Measurements from ENCODE around the gene TCEA2. TPM values are rescaled to one million over a fixed set of nuclear protein-coding genes. Genes with fewer than 3 reads are reported as not detected.
A peak's percentile ranks its signal among the peaks of the same experiment; 100 is the strongest.

The TCEA2 gene
- total RNA-seq, 1 donor from 2014 or later, result 23.2 TPM

GRCh38 chr20:64100946-64101688, 38.1 kb downstream of the TCEA2 start:
- H3K27me3 ChIP-seq, result peaks cover 45% of the 10 kb centered on the region
- no peak for TF ChIP-seq EZH2phosphoT487 (IDR thresholded peaks at IDR 0.05)
- TF ChIP-seq CTCF (IDR thresholded peaks at IDR 0.05), result no peak
- no peak for TF ChIP-seq EZH2 (IDR thresholded peaks at IDR 0.05)
- no peak overlapping the region for H3K27ac Mint-ChIP-seq
- H3K9me3 ChIP-seq (ENCODE audit: low read depth), result no peaks in the 10 kb centered on the region
- H3K4me3 Mint-ChIP-seq, result peak overlapping the region; percentile 76
- peaks cover 3% of the 10 kb centered on the region for H3K9me3 Mint-ChIP-seq
- no peak overlapping the region for H2AFZ ChIP-seq (replicated peaks)
- peaks cover 9% of the 10 kb centered on the region for H4K20me1 ChIP-seq (ENCODE audit: low read depth)
- H3K27me3 Mint-ChIP-seq (ENCODE audit: insufficient read depth, low read depth), result peaks cover 26% of the 10 kb centered on the region
- no peak overlapping the region for H3K9ac ChIP-seq
- no peaks in the 10 kb centered on the region for H3K36me3 ChIP-seq
- no peaks in the 10 kb centered on the region for H3F3A ChIP-seq (ENCODE audit: low read depth)
- H3K27ac ChIP-seq, result no peak overlapping the region
- H3K4me3 ChIP-seq, result no peak overlapping the region
- peaks cover 4% of the 10 kb centered on the region for H3K4me1 ChIP-seq
- no peaks in the 10 kb centered on the region for H3K79me2 ChIP-seq (ENCODE audit: low read depth)
- peaks cover 13% of the 10 kb centered on the region for H3K4me1 Mint-ChIP-seq
- peaks cover 3% of the 10 kb centered on the region for H3K36me3 Mint-ChIP-seq
- H3K4me2 ChIP-seq, result no peak overlapping the region
- no peak for DNase-seq (ENCODE audit: low spot score)

GRCh38 chr20:64101731-64102621, 39.0 kb downstream of the TCEA2 start:
- Mint-ChIP-seq H3K9me3 (peaks cover under 1% of the 10 kb centered on the region), H3K4me1 (peaks cover 15% of the 10 kb centered on the region), H3K4me3 (peak overlapping the region; percentile 76), H3K27me3 (ENCODE audit: insufficient read depth, low read depth) (peaks cover 28% of the 10 kb centered on the region), H3K27ac (no peak overlapping the region), H3K36me3 (no peaks in the 10 kb centered on the region)
- DNase-seq (ENCODE audit: low spot score), result peak; percentile 86
- no peaks in the 10 kb centered on the region for H3K9me3 ChIP-seq (ENCODE audit: low read depth)
- H3K9ac ChIP-seq, result no peak overlapping the region
- peaks cover 4% of the 10 kb centered on the region for H3K4me1 ChIP-seq
- H3K79me2 ChIP-seq (ENCODE audit: low read depth), result no peaks in the 10 kb centered on the region
- H3K27me3 ChIP-seq, result peaks cover 45% of the 10 kb centered on the region
- H3K4me3 ChIP-seq, result peak overlapping the region; percentile 70
- H3K4me2 ChIP-seq, result peak overlapping the region; percentile 91
- H4K20me1 ChIP-seq (ENCODE audit: low read depth), result peaks cover 9% of the 10 kb centered on the region
- H3K36me3 ChIP-seq, result no peaks in the 10 kb centered on the region
- TF ChIP-seq EZH2 (IDR thresholded peaks at IDR 0.05), result no peak
- TF ChIP-seq EZH2phosphoT487 (IDR thresholded peaks at IDR 0.05), result no peak
- peak; percentile 91 for TF ChIP-seq CTCF (IDR thresholded peaks at IDR 0.05)
- H2AFZ ChIP-seq (replicated peaks), result peak overlapping the region; percentile 85
- H3K27ac ChIP-seq, result no peak overlapping the region
- no peaks in the 10 kb centered on the region for H3F3A ChIP-seq (ENCODE audit: low read depth)

GRCh38 chr20:64102647-64103354, 39.8 kb downstream of the TCEA2 start:
- H3K27ac Mint-ChIP-seq, result no peak overlapping the region
- Histone ChIP-seq H3K27me3 (peaks cover 45% of the 10 kb centered on the region), H3K79me2 (ENCODE audit: low read depth) (no peaks in the 10 kb centered on the region), H3K9ac (no peak overlapping the region), H4K20me1 (ENCODE audit: low read depth) (peaks cover 9% of the 10 kb centered on the region), H2AFZ (replicated peaks) (peak overlapping the region; percentile 85), H3K4me3 (peak overlapping the region; percentile 70), H3K36me3 (no peaks in the 10 kb centered on the region), H3K4me2 (peak overlapping the region; percentile 91), H3K9me3 (ENCODE audit: low read depth) (no peaks in the 10 kb centered on the region), H3K4me1 (peaks cover 4% of the 10 kb centered on the region), H3K27ac (no peak overlapping the region), H3F3A (ENCODE audit: low read depth) (no peaks in the 10 kb centered on the region)
- peak overlapping the region; percentile 79 for H3K4me3 Mint-ChIP-seq
- DNase-seq (ENCODE audit: low spot score), result peak; percentile 84
- no peak for TF ChIP-seq EZH2phosphoT487 (IDR thresholded peaks at IDR 0.05)
- no peak for TF ChIP-seq CTCF (IDR thresholded peaks at IDR 0.05)
- TF ChIP-seq EZH2 (IDR thresholded peaks at IDR 0.05), result no peak
- no peaks in the 10 kb centered on the region for H3K9me3 Mint-ChIP-seq
- peaks cover 15% of the 10 kb centered on the region for H3K4me1 Mint-ChIP-seq
- H3K27me3 Mint-ChIP-seq (ENCODE audit: insufficient read depth, low read depth), result peaks cover 30% of the 10 kb centered on the region
- no peaks in the 10 kb centered on the region for H3K36me3 Mint-ChIP-seq

Data from neural progenitor cell (in vitro differentiated cells).